Gastrocnemius medialis (tissue), 4 donors: Measurements from ENCODE around the gene LMNTD2.

Source experiments
- CTCF ChIP-seq, 5 experiments: fragments of 450-650 bp in 3 of 5; fragments of 200-600 bp in 2 of 5; sonication (generic) in 2 of 5; IDR thresholded peaks in 4 of 5; conservative IDR thresholded peaks in 1 of 5; 1 replicate in 4 of 5; 2 replicates in 1 of 5; pipeline ENCODE4 v1.5.1; 2016 to 2019; ENCODE audit warnings: antibody characterized with exemption in 5 of 5, mild to moderate bottlenecking in 3 of 5, moderate library complexity in 3 of 5
- POLR2A ChIP-seq, 2 donors: fragments of 450-650 bp; IDR thresholded peaks; one replicate each; pipeline ENCODE4 v1.6.1; 2017; ENCODE audit warnings: antibody characterized with exemption in 2 of 2, mild to moderate bottlenecking in 2 of 2, moderate library complexity in 2 of 2

DNA sequence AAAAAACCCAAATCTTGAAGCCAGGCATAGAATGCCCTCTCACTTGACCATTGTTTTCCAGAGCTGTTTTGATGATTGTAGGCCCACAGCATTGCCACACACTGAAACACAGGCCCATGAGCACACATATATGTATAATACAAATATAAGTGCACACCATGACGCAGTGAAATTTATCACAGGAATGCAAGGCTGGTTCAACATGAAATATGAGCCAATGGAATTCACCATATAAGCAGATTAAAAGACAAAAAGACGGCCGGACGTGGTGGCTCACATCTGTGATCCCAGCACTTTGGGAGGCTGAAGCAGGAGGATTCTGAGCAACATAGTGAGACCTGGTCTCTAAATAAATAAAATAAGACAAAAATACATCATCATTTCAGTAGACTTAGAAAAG, 44.1 kb downstream of the LMNTD2 start:
- TF ChIP-seq CTCF (IDR thresholded peaks at IDR 0.05 in 4 of 5, conservative IDR thresholded peaks at IDR 0.05 in 1 of 5) (no peak), POLR2A (IDR thresholded peaks at IDR 0.05) (no peak)
